ENCODE measurements around the gene MYH15. TPM values are rescaled to one million over a fixed set of nuclear protein-coding genes. Genes with fewer than 3 reads are reported as not detected.

MYH15 gene
- total and polyA plus RNA-seq, 10 of the 15 experiments (the other 5 are each of a cell fraction or from before 2014, with no cell fraction given), result 0.05 to 0.27 (median 0.09) TPM; not detected in 1

DNA sequence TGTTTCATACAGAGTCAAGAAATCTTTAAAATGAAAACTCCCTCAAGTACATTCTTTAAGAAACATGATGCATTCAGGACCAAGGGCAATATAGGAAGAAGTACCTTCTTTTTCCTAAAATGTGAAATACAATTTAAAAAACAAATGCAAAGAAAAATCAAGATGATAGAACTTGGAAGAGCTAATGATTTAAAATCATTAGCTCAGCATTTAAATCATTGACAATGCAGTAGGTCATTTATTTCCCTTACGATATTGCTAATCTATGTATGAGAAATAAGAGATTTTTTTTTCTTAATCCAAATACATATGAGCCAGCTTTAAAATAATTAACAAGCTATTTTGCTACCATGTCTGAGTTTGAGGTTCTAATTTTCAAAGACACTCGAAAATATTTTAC lies 108.6 kb downstream of the MYH15 start:
- SMC1A ChIA-PET (ENCODE audit: uncharacterized antibody, unreplicated experiment), result interaction anchor here (0.9 to 6.4 kb wide), 6 partner anchors 9 to 1167 kb away, joined by 3 to 59 read pairs (median 4); no protein-coding TSS in a partner anchor
- no peaks in the 10 kb centered on the region for H4K20me1 ChIP-seq (ENCODE audit: control insufficient read depth, insufficient read depth)
- H2AFZ ChIP-seq (ENCODE audit: control insufficient read depth, low read depth, low read length), result no peak overlapping the region
- no peaks in the 10 kb centered on the region for H3K27me3 ChIP-seq (replicated peaks in 1 of 2; ENCODE audit: control insufficient read depth in 2 of 2, insufficient read depth in 2 of 2, low read length in 1 of 2)
- POLR2A ChIA-PET, result no interaction called here
- no peak overlapping the region for H3K27ac ChIP-seq (ENCODE audit: control insufficient read depth, insufficient read depth)
- FAIRE-seq, result no peak
- 56% methylated on average over 2 of the region's 2 CpGs for WGBS (ENCODE audit: insufficient coverage, insufficient replicate concordance, low lambda C conversion rate, missing lambda C conversion rate)
- no peak for ATAC-seq
- H3K9ac ChIP-seq (ENCODE audit: control insufficient read depth, insufficient read depth, low read length), result no peak overlapping the region
- BruUV-seq (replicated peaks), result no TSS peak
- H3K4me2 ChIP-seq (ENCODE audit: control insufficient read depth, insufficient read depth), result no peak overlapping the region
- no peak overlapping the region for H3K4me3 ChIP-seq
- no peaks in the 10 kb centered on the region for H3K36me3 ChIP-seq (ENCODE audit: control insufficient read depth in 2 of 2, insufficient read depth in 2 of 2, low read length in 1 of 2)
- RAD21 ChIA-PET (ENCODE audit: unreplicated experiment), result interaction anchor here (1.6 to 2.5 kb wide), 2 partner anchors 13 to 244 kb away, joined by 3 to 10 read pairs; no protein-coding TSS in a partner anchor
- in situ Hi-C loops (cut with MboI), result loop anchor here (5.0 kb wide), 1 partner anchor 250 kb away; no protein-coding TSS in a partner anchor
- TF ChIP-seq FOXM1 (IDR thresholded peaks at IDR 0.05; ENCODE audit: low read depth, low read length) (no peak), LARP7 (IDR thresholded peaks at IDR 0.05) (no peak), RELA (IDR thresholded peaks at IDR 0.05; ENCODE audit: borderline replicate concordance, partially characterized antibody) (no peak), CREB1 (IDR thresholded peaks at IDR 0.05; ENCODE audit: low read depth) (no peak), TCF3 (IDR thresholded peaks at IDR 0.05; ENCODE audit: borderline replicate concordance, insufficient read depth, low read depth, low read length) (no peak), MTA3 (IDR thresholded peaks at IDR 0.05; ENCODE audit: borderline replicate concordance, low read length) (no peak), ZNF217 (IDR thresholded peaks at IDR 0.05) (no peak), RCOR1 (conservative IDR thresholded peaks at IDR 0.05; ENCODE audit: low read depth, low read length) (no peak), RAD51 (IDR thresholded peaks at IDR 0.05) (no peak), NFXL1 (IDR thresholded peaks at IDR 0.05; ENCODE audit: borderline replicate concordance) (no peak), JUND (IDR thresholded peaks at IDR 0.05; ENCODE audit: low read depth, low read length) (no peak), PML (IDR thresholded peaks at IDR 0.05; ENCODE audit: low read length) (no peak), RUNX3 (IDR thresholded peaks at IDR 0.05; ENCODE audit: low read length) (no peak), FOXK2 (IDR thresholded peaks at IDR 0.05) (no peak), TARDBP (IDR thresholded peaks at IDR 0.05; ENCODE audit: borderline replicate concordance) (no peak)
- TF ChIP-seq, protein P1, sequence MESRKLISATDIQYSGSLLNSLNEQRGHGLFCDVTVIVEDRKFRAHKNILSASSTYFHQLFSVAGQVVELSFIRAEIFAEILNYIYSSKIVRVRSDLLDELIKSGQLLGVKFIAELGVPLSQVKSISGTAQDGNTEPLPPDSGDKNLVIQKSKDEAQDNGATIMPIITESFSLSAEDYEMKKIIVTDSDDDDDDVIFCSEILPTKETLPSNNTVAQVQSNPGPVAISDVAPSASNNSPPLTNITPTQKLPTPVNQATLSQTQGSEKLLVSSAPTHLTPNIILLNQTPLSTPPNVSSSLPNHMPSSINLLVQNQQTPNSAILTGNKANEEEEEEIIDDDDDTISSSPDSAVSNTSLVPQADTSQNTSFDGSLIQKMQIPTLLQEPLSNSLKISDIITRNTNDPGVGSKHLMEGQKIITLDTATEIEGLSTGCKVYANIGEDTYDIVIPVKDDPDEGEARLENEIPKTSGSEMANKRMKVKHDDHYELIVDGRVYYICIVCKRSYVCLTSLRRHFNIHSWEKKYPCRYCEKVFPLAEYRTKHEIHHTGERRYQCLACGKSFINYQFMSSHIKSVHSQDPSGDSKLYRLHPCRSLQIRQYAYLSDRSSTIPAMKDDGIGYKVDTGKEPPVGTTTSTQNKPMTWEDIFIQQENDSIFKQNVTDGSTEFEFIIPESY (IDR thresholded peaks at IDR 0.05), result no peak
- TF ChIP-seq, protein P2, sequence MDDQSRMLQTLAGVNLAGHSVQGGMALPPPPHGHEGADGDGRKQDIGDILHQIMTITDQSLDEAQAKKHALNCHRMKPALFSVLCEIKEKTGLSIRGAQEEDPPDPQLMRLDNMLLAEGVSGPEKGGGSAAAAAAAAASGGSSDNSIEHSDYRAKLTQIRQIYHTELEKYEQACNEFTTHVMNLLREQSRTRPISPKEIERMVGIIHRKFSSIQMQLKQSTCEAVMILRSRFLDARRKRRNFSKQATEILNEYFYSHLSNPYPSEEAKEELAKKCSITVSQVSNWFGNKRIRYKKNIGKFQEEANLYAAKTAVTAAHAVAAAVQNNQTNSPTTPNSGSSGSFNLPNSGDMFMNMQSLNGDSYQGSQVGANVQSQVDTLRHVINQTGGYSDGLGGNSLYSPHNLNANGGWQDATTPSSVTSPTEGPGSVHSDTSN (IDR thresholded peaks at IDR 0.05; ENCODE audit: insufficient replicate concordance, low read depth, low read length), result no peak
- H3K9me3 ChIP-seq (replicated peaks; ENCODE audit: control insufficient read depth, insufficient read depth, low read length), result no peaks in the 10 kb centered on the region
- H3K79me2 ChIP-seq (ENCODE audit: control insufficient read depth, insufficient read depth, low read length), result no peaks in the 10 kb centered on the region
- DNase-seq (ENCODE audit: low read depth, low spot score), result no peak
- intact Hi-C loops (cut with micrococcal nuclease; ENCODE audit: unreplicated experiment), result no loop called here
- CTCF ChIA-PET, result interaction anchor here (0.8 to 5.2 kb wide), 4 partner anchors 75 to 248 kb away, joined by 3 to 31 read pairs (median 6); no protein-coding TSS in a partner anchor
- peaks cover 1% of the 10 kb centered on the region; the same call in 1 of the 2 replicates for H3K4me1 ChIP-seq (ENCODE audit: control insufficient read depth, insufficient read depth, low read length)

All from GM12878 (cell line).